ENCODE measurements around the gene FOXO1.

DNA sequence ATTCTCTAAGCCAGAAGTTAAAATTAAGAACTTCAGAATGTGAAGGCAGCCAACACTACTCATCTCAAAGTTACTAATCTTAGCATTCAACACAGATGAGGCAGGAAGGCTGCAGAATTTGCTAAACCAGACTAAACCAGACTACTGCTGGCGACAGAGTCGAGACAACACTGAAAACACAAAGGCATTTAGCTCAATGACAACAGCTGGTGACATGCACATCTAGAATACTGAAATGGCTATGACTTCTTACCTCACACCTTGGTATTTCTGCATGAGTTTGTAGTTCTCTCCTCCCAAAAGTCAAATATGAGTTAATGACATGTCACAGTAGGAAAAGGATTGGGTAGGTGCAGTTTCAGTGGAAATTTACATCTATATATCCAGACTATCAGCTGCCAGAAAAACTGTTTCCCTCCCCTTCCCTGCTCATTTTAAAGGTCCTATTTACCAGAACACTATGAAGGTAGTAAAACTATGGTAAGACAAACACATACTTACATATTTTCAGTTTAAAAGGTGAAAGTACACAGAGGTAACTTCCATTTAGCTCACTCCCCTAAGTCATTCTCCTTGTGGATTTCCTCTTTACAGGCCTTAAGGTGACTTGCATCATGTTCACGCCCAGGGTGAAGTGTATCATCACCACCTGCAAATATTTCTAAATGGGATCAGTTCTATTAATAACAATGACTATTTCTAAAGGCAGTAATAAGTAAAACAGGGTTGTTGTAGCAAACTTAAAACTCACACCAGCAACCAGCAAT lies 21.4 kb downstream of the FOXO1 start:
- TF ChIP-seq, protein P1, sequence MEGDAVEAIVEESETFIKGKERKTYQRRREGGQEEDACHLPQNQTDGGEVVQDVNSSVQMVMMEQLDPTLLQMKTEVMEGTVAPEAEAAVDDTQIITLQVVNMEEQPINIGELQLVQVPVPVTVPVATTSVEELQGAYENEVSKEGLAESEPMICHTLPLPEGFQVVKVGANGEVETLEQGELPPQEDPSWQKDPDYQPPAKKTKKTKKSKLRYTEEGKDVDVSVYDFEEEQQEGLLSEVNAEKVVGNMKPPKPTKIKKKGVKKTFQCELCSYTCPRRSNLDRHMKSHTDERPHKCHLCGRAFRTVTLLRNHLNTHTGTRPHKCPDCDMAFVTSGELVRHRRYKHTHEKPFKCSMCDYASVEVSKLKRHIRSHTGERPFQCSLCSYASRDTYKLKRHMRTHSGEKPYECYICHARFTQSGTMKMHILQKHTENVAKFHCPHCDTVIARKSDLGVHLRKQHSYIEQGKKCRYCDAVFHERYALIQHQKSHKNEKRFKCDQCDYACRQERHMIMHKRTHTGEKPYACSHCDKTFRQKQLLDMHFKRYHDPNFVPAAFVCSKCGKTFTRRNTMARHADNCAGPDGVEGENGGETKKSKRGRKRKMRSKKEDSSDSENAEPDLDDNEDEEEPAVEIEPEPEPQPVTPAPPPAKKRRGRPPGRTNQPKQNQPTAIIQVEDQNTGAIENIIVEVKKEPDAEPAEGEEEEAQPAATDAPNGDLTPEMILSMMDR (IDR thresholded peaks at IDR 0.05), result no peak
- TF ChIP-seq POLR2A (IDR thresholded peaks at IDR 0.05) (no peak), POLR2AphosphoS5 (IDR thresholded peaks at IDR 0.05) (no peak)
